DLD1 (cell line): ENCODE measurements around the gene EXOC3L4.

ENCODE experiments used
- in situ Hi-C: cut with HindIII; loops from 2 replicates; pipeline ENCODE4 v1.10.0; 2017; ENCODE audit warnings: low sequenced_read_pairs

Gene EXOC3L4

GRCh38 chr14:103131580-103131979 lies 37.1 kb downstream of the EXOC3L4 start:
- in situ Hi-C loops, result no loop called here

- in situ Hi-C loops, result no loop called here
These were observed 38.1 kb downstream of the EXOC3L4 start for GRCh38 chr14:103132381-103133209.

- in situ Hi-C loops, result no loop called here
These were observed 39.0 kb downstream of the EXOC3L4 start for GRCh38 chr14:103133210-103134140.

- in situ Hi-C loops, result no loop called here
These were observed 39.9 kb downstream of the EXOC3L4 start for GRCh38 chr14:103134405-103134804.

- in situ Hi-C loops, result no loop called here
These were observed 40.4 kb downstream of the EXOC3L4 start for GRCh38 chr14:103134919-103135318.

GRCh38 chr14:103135333-103136260 lies 41.1 kb downstream of the EXOC3L4 start:
- in situ Hi-C loops, result no loop called here

- in situ Hi-C loops, result no loop called here
These were observed 42.1 kb downstream of the EXOC3L4 start for GRCh38 chr14:103136388-103137271.

GRCh38 chr14:103137689-103138300 lies 43.3 kb downstream of the EXOC3L4 start:
- in situ Hi-C loops, result no loop called here

- in situ Hi-C loops, result no loop called here
These were observed 44.0 kb downstream of the EXOC3L4 start for GRCh38 chr14:103138301-103139131.

GRCh38 chr14:103139132-103140025 lies 44.9 kb downstream of the EXOC3L4 start:
- in situ Hi-C loops, result no loop called here

GRCh38 chr14:103140316-103141109 lies 46.0 kb downstream of the EXOC3L4 start:
- in situ Hi-C loops, result no loop called here

GRCh38 chr14:103141117-103141796 lies 46.7 kb downstream of the EXOC3L4 start:
- in situ Hi-C loops, result no loop called here

GRCh38 chr14:103142026-103142425 lies 47.5 kb downstream of the EXOC3L4 start:
- in situ Hi-C loops, result no loop called here

- in situ Hi-C loops, result no loop called here
These were observed 48.3 kb downstream of the EXOC3L4 start for GRCh38 chr14:103142721-103143302.

GRCh38 chr14:103143506-103143905 lies 49.0 kb downstream of the EXOC3L4 start:
- in situ Hi-C loops, result no loop called here

GRCh38 chr14:103144085-103144484 lies 49.6 kb downstream of the EXOC3L4 start:
- in situ Hi-C loops, result no loop called here
